ENCODE results near the gene INPP5A. TPM values are rescaled to one million over a fixed set of nuclear protein-coding genes. Genes with fewer than 3 reads are reported as not detected.
"Not testable (repeated sequence)": the region's sequence is repeated elsewhere in the genome, so short reads cannot be mapped to it uniquely, and the experiment has no call there.

INPP5A gene
- total RNA-seq, 1 experiment from 2014 or later = 44.5 TPM

- intact Hi-C loops (cut with micrococcal nuclease; ENCODE audit: unreplicated experiment) = no loop called here
- Mint-ChIP-seq H3K9me3 (ENCODE audit: unreplicated experiment) (no peaks in the 10 kb centered on the region), H3K27me3 (ENCODE audit: insufficient read depth, unreplicated experiment) (no peaks in the 10 kb centered on the region), H3K4me1 (ENCODE audit: low read depth, unreplicated experiment) (no peaks in the 10 kb centered on the region), H3K36me3 (ENCODE audit: insufficient read depth, unreplicated experiment) (no peaks in the 10 kb centered on the region), H3K4me3 (ENCODE audit: unreplicated experiment) (no peak overlapping the region), H3K27ac (ENCODE audit: unreplicated experiment) (no peak overlapping the region)
- Histone ChIP-seq H3K27me3 (replicated peaks; ENCODE audit: control insufficient read depth, insufficient read depth, low read length) (no peaks in the 10 kb centered on the region), H3K4me1 (peaks cover 10% of the 10 kb centered on the region; the same call in 1 of the 2 replicates), H3K9me3 (no peaks in the 10 kb centered on the region), H3K4me3 (ENCODE audit: low read depth, low read length) (no peak overlapping the region), H3K36me3 (ENCODE audit: control insufficient read depth, insufficient read depth, low read length) (no peaks in the 10 kb centered on the region; the same call in 1 of the 2 replicates)
- POLR2A ChIA-PET = no interaction called here
- CTCF ChIA-PET = no interaction called here
- DNase-seq = no peak
- no peak for TF ChIP-seq CTCF (IDR thresholded peaks at IDR 0.05; ENCODE audit: insufficient read depth in 1 of 2, low read depth in 1 of 2, low read length in 1 of 2, severe bottlenecking in 1 of 2, unreplicated experiment in 1 of 2)
- BruUV-seq (replicated peaks) = no TSS peak
Measured at GRCh38 chr10:132742837-132743194, 205.2 kb downstream of the INPP5A start.

DNA sequence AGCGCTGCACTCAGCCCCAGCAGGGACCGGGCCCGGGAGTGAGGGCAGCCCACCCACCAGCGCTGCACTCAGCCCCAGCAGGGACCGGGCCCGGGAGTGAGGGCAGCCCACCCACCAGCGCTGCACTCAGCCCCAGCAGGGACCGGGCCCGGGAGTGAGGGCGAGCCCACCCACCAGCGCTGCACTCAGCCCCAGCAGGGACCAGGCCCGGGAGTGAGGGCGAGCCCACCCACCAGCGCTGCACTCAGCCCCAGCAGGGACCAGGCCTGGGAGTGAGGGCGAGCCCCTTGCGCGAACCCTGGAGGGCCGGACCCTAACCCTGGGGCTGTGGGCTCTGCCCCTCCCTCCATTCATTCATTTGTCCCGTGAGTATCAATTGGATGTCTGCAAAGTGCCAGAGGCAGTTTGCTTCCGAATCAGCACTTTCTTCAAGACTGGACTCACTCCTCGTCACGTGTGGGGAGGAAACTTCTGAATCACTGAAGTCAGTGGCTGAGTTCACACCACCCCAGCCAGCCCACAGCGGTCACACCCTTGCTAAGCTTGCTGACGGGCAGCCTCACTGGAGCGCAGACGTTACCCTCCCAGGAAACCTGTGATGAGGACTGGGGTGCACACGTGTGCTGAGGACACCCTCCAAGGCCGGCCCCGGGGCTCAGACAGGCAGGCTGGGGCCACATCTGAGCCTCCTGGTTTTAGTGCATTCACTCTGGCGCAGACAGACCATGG, 205.8 kb downstream of the INPP5A start:
- CTCF ChIA-PET; DNase-seq; H3K4me3 Mint-ChIP-seq (ENCODE audit: unreplicated experiment); H3K27me3 Mint-ChIP-seq (ENCODE audit: insufficient read depth, unreplicated experiment); H3K4me3 ChIP-seq (ENCODE audit: low read depth, low read length); intact Hi-C loops (cut with micrococcal nuclease; ENCODE audit: unreplicated experiment); H3K36me3 Mint-ChIP-seq (ENCODE audit: insufficient read depth, unreplicated experiment); BruUV-seq (replicated peaks); H3K9me3 ChIP-seq; H3K9me3 Mint-ChIP-seq (ENCODE audit: unreplicated experiment); POLR2A ChIA-PET; H3K4me1 Mint-ChIP-seq (ENCODE audit: low read depth, unreplicated experiment); H3K4me1 ChIP-seq; H3K27ac Mint-ChIP-seq (ENCODE audit: unreplicated experiment); H3K36me3 ChIP-seq (ENCODE audit: control insufficient read depth, insufficient read depth, low read length); H3K27me3 ChIP-seq (replicated peaks; ENCODE audit: control insufficient read depth, insufficient read depth, low read length): not testable (repeated sequence)

DNA sequence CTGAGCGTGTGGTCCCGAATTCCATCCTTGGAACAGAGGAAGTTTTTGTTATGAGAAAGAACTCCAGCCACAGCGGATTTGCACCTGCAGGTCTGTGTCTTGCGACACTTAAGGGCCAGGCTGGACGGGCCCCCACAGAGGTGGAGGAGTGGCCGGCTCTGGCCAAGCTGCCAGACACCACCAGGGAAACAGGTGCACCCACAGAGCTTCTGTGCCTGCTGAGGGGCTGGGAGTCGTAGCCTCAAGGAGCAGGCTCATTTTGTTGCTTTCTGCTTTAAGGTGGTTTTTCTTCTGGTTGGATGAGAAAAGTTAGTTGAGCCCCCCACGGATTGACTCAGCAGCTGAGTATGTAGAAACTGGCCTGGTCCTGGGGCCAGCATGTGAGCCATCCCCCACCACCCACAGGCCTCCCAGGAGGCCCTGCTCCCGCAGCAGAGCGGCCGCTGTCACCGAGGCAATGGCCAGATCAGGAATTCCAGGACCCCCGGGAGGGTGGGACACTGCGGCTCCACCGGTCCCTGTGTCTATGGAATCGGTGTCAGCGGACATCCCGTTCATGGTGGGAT, 206.4 kb downstream of the INPP5A start:
- Mint-ChIP-seq H3K9me3 (ENCODE audit: unreplicated experiment) (no peaks in the 10 kb centered on the region), H3K27ac (ENCODE audit: unreplicated experiment) (no peak overlapping the region)

More for the DNA sequence above, 206.4 kb downstream of the INPP5A start:
- no TSS peak for BruUV-seq (replicated peaks)
- no peaks in the 10 kb centered on the region; the same call in 1 of the 2 replicates for H3K36me3 ChIP-seq (ENCODE audit: control insufficient read depth, insufficient read depth, low read length)
- H3K4me3 ChIP-seq (ENCODE audit: low read depth, low read length) = no peak overlapping the region
- ChIA-PET POLR2A (no interaction called here), CTCF (no interaction called here)
- Mint-ChIP-seq H3K27me3 (ENCODE audit: insufficient read depth, unreplicated experiment) (no peaks in the 10 kb centered on the region), H3K4me1 (ENCODE audit: low read depth, unreplicated experiment) (no peaks in the 10 kb centered on the region), H3K4me3 (ENCODE audit: unreplicated experiment) (no peak overlapping the region), H3K36me3 (ENCODE audit: insufficient read depth, unreplicated experiment) (no peaks in the 10 kb centered on the region)
- TF ChIP-seq CTCF (IDR thresholded peaks at IDR 0.05; ENCODE audit: insufficient read depth in 1 of 2, low read depth in 1 of 2, low read length in 1 of 2, severe bottlenecking in 1 of 2, unreplicated experiment in 1 of 2) = no peak
- H3K27me3 ChIP-seq (replicated peaks; ENCODE audit: control insufficient read depth, insufficient read depth, low read length) = no peaks in the 10 kb centered on the region
- intact Hi-C loops (cut with micrococcal nuclease; ENCODE audit: unreplicated experiment) = no loop called here
- peaks cover 10% of the 10 kb centered on the region; the same call in 1 of the 2 replicates for H3K4me1 ChIP-seq
- H3K9me3 ChIP-seq = no peaks in the 10 kb centered on the region
- no peak for DNase-seq
